ENCODE results near the gene ARL17B. TPM values are rescaled to one million over a fixed set of nuclear protein-coding genes. Genes with fewer than 3 reads are reported as not detected.
"Not testable (repeated sequence)": the region's sequence is repeated elsewhere in the genome, so short reads cannot be mapped to it uniquely, and the experiment has no call there.

ARL17B gene
- total RNA-seq, 2 experiments from 2014 or later, result 15.5 to 29.7 TPM

- DNase-seq (ENCODE audit: low spot score), result peak; percentile 86
- intact Hi-C loops (cut with micrococcal nuclease; ENCODE audit: unreplicated experiment), result no loop called here
- POLR2A ChIA-PET, result interaction anchor here (0.6 kb wide), 1 partner anchor 13 kb away, joined by 5 read pairs; no protein-coding TSS in a partner anchor
- H3K36me3 ChIP-seq (ENCODE audit: insufficient read depth, low read length), result no peaks in the 10 kb centered on the region
- CTCF ChIA-PET (ENCODE audit: unreplicated experiment), result no interaction called here
- TF ChIP-seq EZH2phosphoT487 (IDR thresholded peaks at IDR 0.05; ENCODE audit: borderline replicate concordance, low read depth, low read length), result peak; percentile 93; the same call in 1 of the 2 replicates
- TF ChIP-seq, protein P1, sequence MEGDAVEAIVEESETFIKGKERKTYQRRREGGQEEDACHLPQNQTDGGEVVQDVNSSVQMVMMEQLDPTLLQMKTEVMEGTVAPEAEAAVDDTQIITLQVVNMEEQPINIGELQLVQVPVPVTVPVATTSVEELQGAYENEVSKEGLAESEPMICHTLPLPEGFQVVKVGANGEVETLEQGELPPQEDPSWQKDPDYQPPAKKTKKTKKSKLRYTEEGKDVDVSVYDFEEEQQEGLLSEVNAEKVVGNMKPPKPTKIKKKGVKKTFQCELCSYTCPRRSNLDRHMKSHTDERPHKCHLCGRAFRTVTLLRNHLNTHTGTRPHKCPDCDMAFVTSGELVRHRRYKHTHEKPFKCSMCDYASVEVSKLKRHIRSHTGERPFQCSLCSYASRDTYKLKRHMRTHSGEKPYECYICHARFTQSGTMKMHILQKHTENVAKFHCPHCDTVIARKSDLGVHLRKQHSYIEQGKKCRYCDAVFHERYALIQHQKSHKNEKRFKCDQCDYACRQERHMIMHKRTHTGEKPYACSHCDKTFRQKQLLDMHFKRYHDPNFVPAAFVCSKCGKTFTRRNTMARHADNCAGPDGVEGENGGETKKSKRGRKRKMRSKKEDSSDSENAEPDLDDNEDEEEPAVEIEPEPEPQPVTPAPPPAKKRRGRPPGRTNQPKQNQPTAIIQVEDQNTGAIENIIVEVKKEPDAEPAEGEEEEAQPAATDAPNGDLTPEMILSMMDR (conservative IDR thresholded peaks at IDR 0.05; ENCODE audit: low read length), result no peak
- H3K27ac ChIP-seq (ENCODE audit: low read depth, low read length, poor library complexity, severe bottlenecking), result peak overlapping the region; percentile 19
- H3K79me2 ChIP-seq (ENCODE audit: insufficient read depth, low read depth, low read length), result no peaks in the 10 kb centered on the region
- H2AFZ ChIP-seq (ENCODE audit: low read length), result peak overlapping the region; percentile 72
- no peaks in the 10 kb centered on the region for H3K9me3 ChIP-seq (ENCODE audit: low read length)
- no peaks in the 10 kb centered on the region for H4K20me1 ChIP-seq (ENCODE audit: insufficient read depth, low read length)
- TSS peak; percentile 81 for BruUV-seq (replicated peaks)
- peaks cover 24% of the 10 kb centered on the region for H3K4me1 ChIP-seq (ENCODE audit: insufficient read depth, low read length, poor library complexity, severe bottlenecking)
- peak overlapping the region; percentile 74 for H3K4me2 ChIP-seq (ENCODE audit: low read length)
- H3K9me2 ChIP-seq (ENCODE audit: insufficient read depth, low read length), result no peaks in the 10 kb centered on the region
- H3K4me3 ChIP-seq (ENCODE audit: low read depth, low read length, poor library complexity, severe bottlenecking), result peak overlapping the region; percentile 71
Observed at GRCh38 chr17:46266656-46267544, 94.7 kb downstream of the ARL17B start.

DNA sequence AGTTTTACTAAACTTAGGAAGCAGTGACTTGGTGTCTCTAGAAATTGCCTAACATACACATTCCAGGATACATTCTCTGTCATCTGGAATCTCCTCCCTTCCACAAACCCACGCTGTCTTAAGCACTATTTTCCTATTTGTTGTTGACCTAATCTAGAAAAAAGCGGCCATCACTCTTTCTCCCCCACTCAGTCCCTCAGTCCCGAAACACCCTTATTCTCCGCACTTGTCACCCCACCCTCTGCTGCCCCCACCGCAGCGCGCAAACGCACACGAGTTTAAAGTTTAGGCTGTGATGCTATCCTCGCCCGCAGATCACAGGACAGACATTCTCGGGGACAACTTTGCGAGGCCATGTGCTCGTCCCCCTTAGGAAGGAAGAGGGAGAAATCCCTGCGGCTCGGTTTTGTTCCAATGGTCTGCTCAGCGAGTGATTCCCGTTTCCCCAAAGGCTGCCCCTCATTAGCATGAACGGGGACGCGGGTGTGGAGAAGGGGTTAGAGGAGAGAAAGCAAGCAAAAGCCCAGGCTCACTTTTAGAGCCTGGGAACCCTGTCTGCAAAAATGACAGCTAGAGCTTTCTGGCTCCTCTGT, 95.4 kb downstream of the ARL17B start:
- intact Hi-C loops (cut with micrococcal nuclease; ENCODE audit: unreplicated experiment), result not testable (repeated sequence)

DNA sequence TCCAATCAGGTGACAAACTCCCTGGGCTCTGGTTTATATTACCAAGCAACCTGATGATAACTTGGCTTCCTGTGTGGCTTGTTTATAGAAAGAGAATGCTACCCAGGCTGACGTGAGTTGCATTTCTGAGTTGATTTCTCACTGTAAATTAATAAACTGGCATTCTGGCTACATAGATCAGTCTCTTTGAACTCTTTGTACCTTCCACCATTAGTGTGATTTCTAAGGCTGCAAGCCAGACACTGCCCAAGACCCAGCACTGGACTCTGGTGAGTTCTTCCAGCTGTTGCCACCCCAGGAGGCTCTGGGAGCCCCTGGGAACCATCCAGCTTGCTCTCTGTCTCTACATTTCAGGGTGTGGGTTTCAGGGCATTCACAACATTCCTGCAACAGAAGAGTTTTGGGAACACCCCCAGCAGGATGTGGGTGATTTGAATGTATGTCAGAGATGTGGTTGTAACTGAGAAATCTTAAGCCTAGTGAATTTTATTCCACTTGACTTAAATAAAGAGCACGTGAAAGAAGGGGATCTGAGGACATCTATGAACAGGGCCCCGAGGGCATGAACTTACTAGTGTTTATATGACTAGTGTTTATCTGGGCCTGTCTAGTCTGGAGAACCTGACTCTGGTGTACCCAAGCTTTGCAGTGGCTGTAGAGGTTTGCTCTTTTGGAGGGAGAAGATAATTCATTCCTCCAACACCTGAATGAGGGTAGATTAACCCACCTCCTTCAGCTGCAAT, 96.9 kb downstream of the ARL17B start:
- H3K4me2 ChIP-seq (ENCODE audit: low read length), result no peak overlapping the region
- no TSS peak for BruUV-seq (replicated peaks)
- no peak for DNase-seq (ENCODE audit: low spot score)
- no peak overlapping the region for H3K4me3 ChIP-seq (ENCODE audit: low read depth, low read length, poor library complexity, severe bottlenecking)
- CTCF ChIA-PET (ENCODE audit: unreplicated experiment), result no interaction called here
- H3K36me3 ChIP-seq (ENCODE audit: insufficient read depth, low read length), result no peaks in the 10 kb centered on the region
- H3K4me1 ChIP-seq (ENCODE audit: insufficient read depth, low read length, poor library complexity, severe bottlenecking), result peaks cover 24% of the 10 kb centered on the region
- TF ChIP-seq, protein P1 (conservative IDR thresholded peaks at IDR 0.05; ENCODE audit: low read length), result no peak
- TF ChIP-seq EZH2phosphoT487 (IDR thresholded peaks at IDR 0.05; ENCODE audit: borderline replicate concordance, low read depth, low read length), result no peak
- no peaks in the 10 kb centered on the region for H3K9me2 ChIP-seq (ENCODE audit: insufficient read depth, low read length)
- H2AFZ ChIP-seq (ENCODE audit: low read length), result no peak overlapping the region
- no peaks in the 10 kb centered on the region for H3K9me3 ChIP-seq (ENCODE audit: low read length)
- intact Hi-C loops (cut with micrococcal nuclease; ENCODE audit: unreplicated experiment), result loop anchor here (5.0 kb wide), 1 partner anchor 677 kb away; no protein-coding TSS in a partner anchor
- no peak overlapping the region for H3K27ac ChIP-seq (ENCODE audit: low read depth, low read length, poor library complexity, severe bottlenecking)
- no peaks in the 10 kb centered on the region for H4K20me1 ChIP-seq (ENCODE audit: insufficient read depth, low read length)
- POLR2A ChIA-PET, result interaction anchor here (0.6 kb wide), 2 partner anchors 85 to 402 kb away, joined by 4 read pairs; no protein-coding TSS in a partner anchor
- no peaks in the 10 kb centered on the region for H3K79me2 ChIP-seq (ENCODE audit: insufficient read depth, low read depth, low read length)

More for the DNA sequence above, 95.4 kb downstream of the ARL17B start:
- POLR2A ChIA-PET; DNase-seq (ENCODE audit: low spot score); H3K9me2 ChIP-seq (ENCODE audit: insufficient read depth, low read length); H3K9me3 ChIP-seq (ENCODE audit: low read length); H4K20me1 ChIP-seq (ENCODE audit: insufficient read depth, low read length); H3K27ac ChIP-seq (ENCODE audit: low read depth, low read length, poor library complexity, severe bottlenecking); H3K36me3 ChIP-seq (ENCODE audit: insufficient read depth, low read length); CTCF ChIA-PET (ENCODE audit: unreplicated experiment); H3K79me2 ChIP-seq (ENCODE audit: insufficient read depth, low read depth, low read length); BruUV-seq (replicated peaks): not testable (repeated sequence)
- Histone ChIP-seq H3K4me2 (ENCODE audit: low read length) (peak overlapping the region; percentile 63), H3K4me3 (ENCODE audit: low read depth, low read length, poor library complexity, severe bottlenecking) (peak overlapping the region; percentile 61), H3K4me1 (ENCODE audit: insufficient read depth, low read length, poor library complexity, severe bottlenecking) (peaks cover 24% of the 10 kb centered on the region), H2AFZ (ENCODE audit: low read length) (peak overlapping the region; percentile 42)
- peak; percentile 94 for TF ChIP-seq EZH2phosphoT487 (IDR thresholded peaks at IDR 0.05; ENCODE audit: borderline replicate concordance, low read depth, low read length)

Measured in OCI-LY7 (cell line).